NB4 (cell line): ENCODE measurements around the gene AATK.

Source experiments
- CTCF ChIP-seq: IDR thresholded peaks from one replicate; pipeline ENCODE4 v1.5.1; 2012; ENCODE audit warnings: low read depth, low read length
- MYC ChIP-seq: IDR thresholded peaks from 2 replicates; pipeline ENCODE4 v1.6.1; 2011; ENCODE audit warnings: low read depth, low read length
- POLR2A ChIP-seq: IDR thresholded peaks from 2 replicates; pipeline ENCODE4 v1.6.1; 2011; ENCODE audit warnings: mild to moderate bottlenecking; ENCODE audit not compliant: insufficient read length; ENCODE audit errors: extremely low read depth

- no peak for TF ChIP-seq CTCF
- TF ChIP-seq POLR2A, result no peak
- no peak for TF ChIP-seq MYC
Observed at GRCh38 chr17:81117672-81118198, 48.3 kb downstream of the AATK start.
